Mesothelial cell of epicardium (in vitro differentiated cells): ENCODE data around the gene SPATA13. TPM values are rescaled to one million over a fixed set of nuclear protein-coding genes. Genes with fewer than 3 reads are reported as not detected.

Experiments
- DNase-seq, 2 experiments: peaks; one replicate each; pipeline ENCODE4 v3.0.0; 2021; ENCODE audit warnings: low spot score in 2 of 2; ENCODE audit not compliant: unreplicated experiment in 2 of 2
- H3K27ac Mint-ChIP-seq: 2 replicates; pipeline ENCODE4 v1.8.0; 2021; ENCODE audit warnings: mixed read lengths
- H3K27me3 Mint-ChIP-seq: 2 replicates; pipeline ENCODE4 v1.8.0; 2021; ENCODE audit warnings: low read depth, mixed read lengths
- H3K36me3 Mint-ChIP-seq: 2 replicates; pipeline ENCODE4 v1.8.0; 2021; ENCODE audit warnings: mixed read lengths
- H3K4me1 Mint-ChIP-seq: 2 replicates; pipeline ENCODE4 v1.8.0; 2021; ENCODE audit warnings: mixed read lengths
- H3K4me3 Mint-ChIP-seq: 2 replicates; pipeline ENCODE4 v1.8.0; 2021; ENCODE audit warnings: mild to moderate bottlenecking, moderate library complexity, mixed read lengths
- H3K9me3 Mint-ChIP-seq: 2 replicates; pipeline ENCODE4 v1.8.0; 2021; ENCODE audit warnings: mixed read lengths
- total RNA-seq: library from RNA; stranded (reverse); gene quantifications from 3 replicates; pipeline ENCODE4 v1.2.1, GENCODE V29; 2021
- TF ChIP-seq, protein P1 (sequence below): fragments of 200-600 bp; sonication (generic); IDR thresholded peaks from one replicate; pipeline ENCODE4 v1.5.0; 2021; ENCODE audit warnings: antibody characterized with exemption; ENCODE audit not compliant: unreplicated experiment

Gene SPATA13
- total RNA-seq, 1 donor from 2014 or later = 3.8 TPM

DNA sequence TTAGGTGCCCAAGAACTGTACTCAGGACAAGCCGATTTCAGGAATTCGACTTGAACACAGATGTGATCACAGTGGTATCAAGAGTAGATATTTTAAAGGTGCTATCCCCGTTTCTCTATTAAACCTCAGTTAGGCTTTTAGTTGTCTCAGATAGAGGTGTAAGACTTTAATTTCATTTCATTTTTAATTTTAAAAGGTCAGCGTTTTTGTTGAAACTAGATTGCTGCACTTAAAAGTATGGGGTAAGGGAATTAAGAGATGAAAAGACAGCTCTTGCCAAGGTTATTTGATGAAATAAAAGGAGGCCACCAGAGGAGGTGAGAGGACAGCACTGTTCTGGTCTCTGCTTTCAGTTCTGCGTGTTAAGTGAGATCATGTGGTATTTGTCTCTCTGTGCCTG is 48.6 kb downstream of the SPATA13 start:
- Mint-ChIP-seq H3K27ac (no peak overlapping the region), H3K9me3 (peaks cover 15% of the 10 kb centered on the region), H3K36me3 (no peaks in the 10 kb centered on the region), H3K4me3 (no peak overlapping the region), H3K27me3 (no peaks in the 10 kb centered on the region), H3K4me1 (peaks cover 2% of the 10 kb centered on the region)
- DNase-seq = no peak
- TF ChIP-seq, protein P1, sequence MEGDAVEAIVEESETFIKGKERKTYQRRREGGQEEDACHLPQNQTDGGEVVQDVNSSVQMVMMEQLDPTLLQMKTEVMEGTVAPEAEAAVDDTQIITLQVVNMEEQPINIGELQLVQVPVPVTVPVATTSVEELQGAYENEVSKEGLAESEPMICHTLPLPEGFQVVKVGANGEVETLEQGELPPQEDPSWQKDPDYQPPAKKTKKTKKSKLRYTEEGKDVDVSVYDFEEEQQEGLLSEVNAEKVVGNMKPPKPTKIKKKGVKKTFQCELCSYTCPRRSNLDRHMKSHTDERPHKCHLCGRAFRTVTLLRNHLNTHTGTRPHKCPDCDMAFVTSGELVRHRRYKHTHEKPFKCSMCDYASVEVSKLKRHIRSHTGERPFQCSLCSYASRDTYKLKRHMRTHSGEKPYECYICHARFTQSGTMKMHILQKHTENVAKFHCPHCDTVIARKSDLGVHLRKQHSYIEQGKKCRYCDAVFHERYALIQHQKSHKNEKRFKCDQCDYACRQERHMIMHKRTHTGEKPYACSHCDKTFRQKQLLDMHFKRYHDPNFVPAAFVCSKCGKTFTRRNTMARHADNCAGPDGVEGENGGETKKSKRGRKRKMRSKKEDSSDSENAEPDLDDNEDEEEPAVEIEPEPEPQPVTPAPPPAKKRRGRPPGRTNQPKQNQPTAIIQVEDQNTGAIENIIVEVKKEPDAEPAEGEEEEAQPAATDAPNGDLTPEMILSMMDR = no peak

DNA sequence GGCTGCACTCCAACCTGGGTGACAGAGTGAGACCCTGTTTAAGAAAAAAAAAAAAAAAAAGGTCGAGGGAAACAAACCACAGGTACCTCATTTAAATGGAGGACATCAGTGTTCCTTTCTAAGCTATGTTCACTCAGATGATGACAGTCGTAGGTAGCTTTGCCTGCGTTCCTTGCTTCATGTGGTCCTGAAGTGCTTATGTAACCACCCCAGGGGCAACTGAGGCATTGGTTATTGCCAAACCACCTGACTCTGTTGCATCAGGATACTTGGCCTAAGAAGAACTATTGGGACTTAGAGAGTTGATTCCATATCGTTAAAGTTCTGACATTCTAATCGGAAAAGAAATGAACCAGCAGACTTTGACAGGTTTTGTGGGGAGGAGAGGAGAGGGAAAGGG is 51.7 kb downstream of the SPATA13 start:
- no peaks in the 10 kb centered on the region for H3K36me3 Mint-ChIP-seq
- no peak overlapping the region for H3K4me3 Mint-ChIP-seq
- no peaks in the 10 kb centered on the region for H3K27me3 Mint-ChIP-seq
- no peak for DNase-seq
- no peak overlapping the region for H3K27ac Mint-ChIP-seq
- H3K9me3 Mint-ChIP-seq = peaks cover 15% of the 10 kb centered on the region
- H3K4me1 Mint-ChIP-seq = peaks cover 2% of the 10 kb centered on the region
- TF ChIP-seq, protein P1 = no peak

GRCh38 chr13:24212674-24213073 is 52.2 kb downstream of the SPATA13 start:
- H3K9me3 Mint-ChIP-seq = peaks cover 15% of the 10 kb centered on the region
- no peak overlapping the region for H3K4me3 Mint-ChIP-seq
- no peaks in the 10 kb centered on the region for H3K36me3 Mint-ChIP-seq
- DNase-seq = no peak
- peaks cover 4% of the 10 kb centered on the region for H3K4me1 Mint-ChIP-seq
- no peaks in the 10 kb centered on the region for H3K27me3 Mint-ChIP-seq
- TF ChIP-seq, protein P1 = no peak
- no peak overlapping the region for H3K27ac Mint-ChIP-seq

DNA sequence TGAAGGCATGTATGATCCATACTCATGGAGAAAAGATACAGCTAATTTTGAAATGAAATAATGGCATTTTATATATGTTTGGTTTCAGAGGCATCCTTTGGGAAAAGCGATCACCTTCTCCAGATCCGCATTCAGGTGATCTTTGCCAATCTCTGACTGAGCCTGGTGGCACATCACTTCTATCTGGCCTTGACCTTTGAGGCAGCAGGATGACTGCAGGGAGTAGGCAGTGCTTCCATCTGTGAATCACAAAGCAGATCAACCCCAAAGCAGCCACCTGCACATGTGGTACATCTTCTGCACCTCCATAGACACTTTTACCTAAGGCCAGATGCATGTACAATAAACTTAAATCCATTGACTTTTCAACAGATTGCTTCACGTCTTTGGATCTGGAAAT is 53.4 kb downstream of the SPATA13 start:
- H3K4me1 Mint-ChIP-seq = peaks cover 1% of the 10 kb centered on the region
- no peak overlapping the region for H3K4me3 Mint-ChIP-seq

DNA sequence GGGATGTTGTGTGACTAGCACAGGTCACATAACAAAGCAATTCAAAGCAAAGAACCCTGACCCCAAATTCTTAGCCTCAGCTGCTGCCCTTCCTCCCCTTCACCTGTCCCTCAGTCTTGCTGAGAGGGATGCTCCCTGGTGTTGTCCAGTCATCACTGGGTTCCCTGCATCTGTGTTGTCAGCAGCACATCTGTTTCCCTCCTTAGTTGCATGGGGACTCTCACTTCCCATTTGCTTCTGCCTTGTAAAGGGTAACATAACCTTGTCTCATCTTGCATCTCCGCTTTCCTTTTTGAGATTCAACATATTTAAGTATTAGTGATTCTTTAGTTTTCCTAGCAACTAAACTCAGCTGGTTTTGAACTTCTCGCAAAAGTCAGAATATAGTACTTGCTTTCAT is 54.0 kb downstream of the SPATA13 start:
- TF ChIP-seq, protein P1 = no peak
- Mint-ChIP-seq H3K4me1 (peaks cover 1% of the 10 kb centered on the region), H3K27me3 (no peaks in the 10 kb centered on the region), H3K36me3 (no peaks in the 10 kb centered on the region), H3K27ac (no peak overlapping the region), H3K9me3 (peaks cover 13% of the 10 kb centered on the region), H3K4me3 (no peak overlapping the region)
- no peak for DNase-seq

More for the DNA sequence above, 53.4 kb downstream of the SPATA13 start:
- Mint-ChIP-seq H3K9me3 (peaks cover 15% of the 10 kb centered on the region), H3K36me3 (no peaks in the 10 kb centered on the region), H3K27ac (no peak overlapping the region), H3K27me3 (no peaks in the 10 kb centered on the region)
- no peak for DNase-seq
- TF ChIP-seq, protein P1 = no peak

GRCh38 chr13:24215126-24215525 is 54.6 kb downstream of the SPATA13 start:
- DNase-seq = no peak
- Mint-ChIP-seq H3K4me3 (no peak overlapping the region), H3K36me3 (no peaks in the 10 kb centered on the region), H3K27me3 (no peaks in the 10 kb centered on the region), H3K27ac (no peak overlapping the region), H3K4me1 (peaks cover 1% of the 10 kb centered on the region), H3K9me3 (peaks cover 7% of the 10 kb centered on the region)
- TF ChIP-seq, protein P1 = no peak
